Skeletal muscle cell (primary cell): ENCODE results near the gene DNAH9.

Experiments
- DNase-seq: peaks from one replicate; pipeline ENCODE4 v3.0.0-alpha.2; 2010; ENCODE audit warnings: low read depth
- H3K4me3 ChIP-seq: 2 replicates; pipeline ENCODE4 v1.5.1; 2011; ENCODE audit warnings: low read depth, mild to moderate bottlenecking, control low read depth, low read length, moderate library complexity

Gene DNAH9

GRCh38 chr17:11738151-11738550, 139.9 kb downstream of the DNAH9 start:
- H3K4me3 ChIP-seq = no peak overlapping the region
- DNase-seq = no peak

- no peak overlapping the region for H3K4me3 ChIP-seq
- DNase-seq = no peak
These were observed 141.1 kb downstream of the DNAH9 start for GRCh38 chr17:11739351-11739750.

- no peak overlapping the region for H3K4me3 ChIP-seq
- no peak for DNase-seq
These were observed 141.6 kb downstream of the DNAH9 start for GRCh38 chr17:11739848-11740247.

DNA sequence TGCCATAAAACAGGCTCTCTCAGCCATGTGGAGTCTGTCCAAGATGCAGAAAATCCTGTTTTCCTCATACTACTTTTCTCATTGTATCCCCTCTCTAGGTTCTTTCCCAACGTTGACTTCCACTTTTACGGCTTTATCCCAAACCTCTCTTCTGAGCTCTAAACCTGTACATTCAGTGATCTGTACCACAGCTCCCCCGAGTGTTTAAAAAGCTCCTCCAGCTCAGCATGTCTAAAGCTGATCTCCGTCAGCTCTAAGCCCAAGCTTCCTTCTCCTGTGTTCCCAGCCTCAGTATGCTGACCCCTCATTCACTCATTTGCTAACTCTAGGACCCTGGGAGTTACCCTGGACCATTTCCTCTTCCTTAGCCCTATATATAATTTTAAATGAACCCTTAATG, 144.6 kb downstream of the DNAH9 start:
- H3K4me3 ChIP-seq = no peak overlapping the region
- DNase-seq = no peak

DNA sequence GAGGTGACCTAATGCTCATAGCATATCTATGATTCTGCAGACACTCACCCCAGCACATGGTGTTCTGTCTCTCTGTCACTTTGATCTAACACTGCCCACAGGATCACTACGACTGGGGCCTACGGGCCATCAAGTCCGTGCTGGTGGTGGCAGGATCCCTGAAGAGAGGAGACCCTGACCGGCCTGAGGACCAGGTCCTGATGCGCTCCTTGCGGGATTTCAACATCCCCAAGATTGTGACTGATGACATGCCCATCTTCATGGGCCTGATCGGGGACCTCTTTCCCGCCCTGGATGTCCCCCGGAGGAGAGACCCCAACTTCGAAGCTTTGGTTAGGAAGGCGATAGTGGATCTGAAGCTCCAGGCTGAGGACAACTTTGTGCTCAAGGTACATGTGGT, 146.4 kb downstream of the DNAH9 start:
- H3K4me3 ChIP-seq = no peak overlapping the region
- no peak for DNase-seq

GRCh38 chr17:11747441-11747840, 149.2 kb downstream of the DNAH9 start:
- H3K4me3 ChIP-seq = no peak overlapping the region
- no peak for DNase-seq

DNA sequence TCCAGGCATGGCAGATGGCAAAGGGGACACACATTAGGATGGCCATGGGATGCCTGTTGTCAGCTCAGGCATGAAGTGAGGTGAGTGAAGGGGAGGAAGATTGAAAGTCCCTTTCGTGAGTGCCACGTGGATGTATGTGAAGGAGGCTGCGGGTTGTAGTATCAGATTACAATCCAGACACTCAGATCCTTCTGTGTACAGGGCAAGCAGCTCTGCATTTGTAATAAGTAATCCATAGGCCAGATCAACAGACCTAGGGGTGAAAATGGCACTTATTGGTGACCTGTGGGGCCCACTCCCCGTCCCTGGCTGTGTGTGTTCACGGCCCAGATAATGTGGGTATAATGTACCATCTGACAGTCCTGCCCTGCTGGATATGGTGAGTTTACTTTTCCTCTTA, 159.5 kb downstream of the DNAH9 start:
- DNase-seq = no peak
- no peak overlapping the region for H3K4me3 ChIP-seq

DNA sequence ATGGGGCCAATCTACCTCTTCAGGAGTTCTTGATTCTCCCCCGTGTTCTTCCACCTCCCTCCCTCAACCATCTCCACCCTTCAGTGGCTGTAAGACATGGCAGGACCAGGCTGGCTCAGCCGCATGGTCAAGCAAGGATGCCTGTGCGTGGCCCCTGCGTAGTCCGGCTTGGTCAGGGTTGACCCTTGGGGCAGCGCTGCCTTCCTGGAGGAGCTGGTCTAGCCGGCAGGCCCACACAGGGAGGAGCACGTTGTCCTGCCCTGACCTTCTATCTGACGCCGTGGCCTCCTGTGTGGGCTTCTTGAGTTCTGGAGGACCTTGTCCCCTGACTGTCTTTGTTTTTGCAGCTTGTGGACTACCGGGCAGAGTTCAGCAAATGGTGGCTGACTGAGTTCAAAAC, 169.8 kb downstream of the DNAH9 start:
- no peak overlapping the region for H3K4me3 ChIP-seq
- DNase-seq = no peak

GRCh38 chr17:11768981-11769380, 170.7 kb downstream of the DNAH9 start:
- DNase-seq = no peak
- H3K4me3 ChIP-seq = no peak overlapping the region

DNA sequence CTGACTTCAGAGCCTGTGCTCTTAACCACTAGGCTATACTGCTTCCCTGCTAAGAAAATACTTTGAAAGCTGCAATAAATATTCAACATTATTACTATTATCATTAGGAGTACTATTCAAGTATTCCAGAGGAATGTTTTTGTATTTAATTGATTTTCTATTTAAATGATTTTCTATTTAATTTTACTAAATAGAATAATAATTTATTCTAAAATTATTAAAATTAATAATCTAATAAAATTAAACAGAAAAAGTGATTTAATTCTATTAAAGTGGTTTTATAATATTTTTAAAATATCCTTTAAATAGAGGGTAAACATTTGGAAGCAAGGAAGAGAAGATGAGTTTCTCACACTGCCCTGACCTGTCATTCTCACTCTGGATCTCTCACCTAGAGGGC, 173.8 kb downstream of the DNAH9 start:
- no peak for DNase-seq
- no peak overlapping the region for H3K4me3 ChIP-seq

DNA sequence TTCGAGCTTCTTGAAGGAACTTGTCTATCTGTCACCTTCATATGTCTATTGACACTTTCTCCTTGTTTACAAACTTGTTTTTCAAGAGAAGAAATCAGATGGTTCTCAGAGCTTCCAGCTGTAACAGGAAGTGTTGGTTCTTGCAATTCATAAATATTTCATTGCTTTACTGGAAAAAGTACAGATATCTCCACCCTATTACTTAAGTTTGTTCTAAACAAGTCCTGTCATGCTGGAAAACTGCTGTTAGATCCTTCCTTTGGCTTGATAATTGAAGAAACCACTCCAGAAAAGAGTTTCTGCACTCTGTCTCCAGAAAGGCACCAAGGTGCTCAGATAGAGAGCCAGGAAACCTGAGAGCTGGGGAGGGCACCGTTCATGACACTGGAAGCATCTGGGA, 181.6 kb downstream of the DNAH9 start:
- DNase-seq = no peak
- no peak overlapping the region for H3K4me3 ChIP-seq

GRCh38 chr17:11780621-11781020, 182.4 kb downstream of the DNAH9 start:
- H3K4me3 ChIP-seq = no peak overlapping the region
- DNase-seq = no peak

DNA sequence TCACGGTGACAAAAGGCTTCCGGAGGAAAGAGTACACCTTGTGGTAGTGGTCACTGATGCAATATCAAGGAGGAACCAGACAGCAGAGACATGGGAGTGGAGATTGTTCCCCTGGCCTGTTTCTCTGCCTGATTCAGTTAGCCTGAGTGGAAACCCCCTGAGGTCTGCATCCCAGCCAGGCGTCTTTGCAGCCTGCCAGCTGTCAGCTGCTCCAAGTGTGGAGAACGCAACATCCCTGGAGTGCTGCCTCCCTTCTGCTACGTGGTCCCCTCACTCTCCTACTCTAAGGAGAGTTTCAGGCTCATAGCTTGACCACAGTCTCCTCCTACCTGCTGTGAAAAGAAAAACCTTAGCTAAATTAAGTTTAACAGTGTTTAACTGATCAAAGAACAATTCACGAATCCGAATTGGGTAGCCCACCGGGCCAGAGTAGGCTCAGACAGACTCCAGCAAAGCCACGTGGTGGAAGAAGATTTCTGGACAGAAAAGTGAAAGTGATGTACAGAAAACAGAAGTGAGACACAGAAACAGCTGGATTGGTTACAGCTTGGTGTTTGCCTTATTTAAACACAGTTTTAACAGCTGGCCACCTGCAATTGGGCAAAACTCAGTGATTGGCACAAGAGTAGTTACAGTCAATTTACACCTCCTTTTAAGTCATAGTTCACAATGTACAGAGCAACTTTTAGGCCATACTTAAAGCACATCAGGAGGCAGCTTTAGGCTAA, 188.6 kb downstream of the DNAH9 start:
- no peak overlapping the region for H3K4me3 ChIP-seq
- DNase-seq = no peak

DNA sequence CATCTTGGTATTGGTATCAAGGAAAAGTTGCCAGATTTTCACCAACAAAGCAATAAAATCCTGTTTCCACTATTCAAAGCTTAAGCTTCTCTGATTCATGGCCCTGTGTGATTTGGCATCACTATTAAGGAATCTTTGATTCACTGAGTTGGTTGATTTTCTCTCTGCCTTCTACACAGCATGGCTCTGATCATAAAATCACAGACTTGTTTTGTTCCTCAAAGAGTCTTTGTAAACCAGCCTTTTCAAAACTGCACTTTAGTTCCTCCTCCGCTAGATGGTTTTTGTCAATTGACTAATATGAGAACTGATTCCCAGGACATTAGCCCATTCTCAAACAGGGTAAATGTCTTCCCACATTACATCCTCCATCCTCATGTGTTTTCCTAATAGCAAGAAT, 197.6 kb downstream of the DNAH9 start:
- no peak for DNase-seq
- no peak overlapping the region for H3K4me3 ChIP-seq

GRCh38 chr17:11797803-11798202, 199.5 kb downstream of the DNAH9 start:
- DNase-seq = no peak
- no peak overlapping the region for H3K4me3 ChIP-seq

GRCh38 chr17:11803231-11803969, 205.1 kb downstream of the DNAH9 start:
- H3K4me3 ChIP-seq = no peak overlapping the region
- no peak for DNase-seq

GRCh38 chr17:11805138-11805537, 206.9 kb downstream of the DNAH9 start:
- no peak overlapping the region for H3K4me3 ChIP-seq
- DNase-seq = no peak

DNA sequence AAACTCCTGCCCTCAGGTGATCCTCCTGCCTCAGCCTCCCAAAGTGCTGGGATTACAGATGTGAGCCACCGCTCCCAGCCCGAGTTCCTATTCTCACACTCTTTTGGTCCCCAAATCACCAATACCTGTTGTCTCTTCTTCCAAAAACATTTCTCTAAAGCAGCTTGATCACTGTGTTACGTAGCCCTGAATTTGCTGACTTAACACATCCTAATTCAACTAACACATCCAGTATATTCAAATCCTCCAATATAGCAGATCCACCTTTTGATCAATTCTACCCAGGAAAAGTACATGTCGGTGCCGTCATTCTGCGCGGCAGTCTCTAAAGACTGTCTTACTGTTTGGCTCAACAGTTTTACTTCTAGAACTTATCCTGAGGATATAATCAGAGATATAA, 207.7 kb downstream of the DNAH9 start:
- no peak for DNase-seq
- H3K4me3 ChIP-seq = no peak overlapping the region

DNA sequence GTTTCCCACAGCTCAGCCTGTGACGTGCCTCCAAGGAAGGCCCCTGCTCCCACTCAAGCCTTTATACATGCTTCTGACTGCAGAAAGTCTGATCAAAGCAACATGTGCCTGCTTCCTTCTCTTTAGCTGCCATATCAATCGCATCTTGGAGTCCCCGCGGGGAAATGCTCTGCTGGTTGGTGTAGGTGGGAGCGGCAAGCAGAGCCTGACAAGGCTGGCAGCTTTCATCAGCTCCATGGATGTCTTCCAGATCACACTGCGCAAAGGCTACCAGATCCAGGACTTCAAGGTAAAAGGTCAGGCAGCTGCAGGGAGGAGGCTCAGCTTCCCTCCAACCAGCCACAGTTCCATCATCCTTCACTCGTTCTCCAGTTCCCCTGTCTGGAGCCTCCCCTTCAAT, 209.3 kb downstream of the DNAH9 start:
- no peak for DNase-seq
- H3K4me3 ChIP-seq = no peak overlapping the region

DNA sequence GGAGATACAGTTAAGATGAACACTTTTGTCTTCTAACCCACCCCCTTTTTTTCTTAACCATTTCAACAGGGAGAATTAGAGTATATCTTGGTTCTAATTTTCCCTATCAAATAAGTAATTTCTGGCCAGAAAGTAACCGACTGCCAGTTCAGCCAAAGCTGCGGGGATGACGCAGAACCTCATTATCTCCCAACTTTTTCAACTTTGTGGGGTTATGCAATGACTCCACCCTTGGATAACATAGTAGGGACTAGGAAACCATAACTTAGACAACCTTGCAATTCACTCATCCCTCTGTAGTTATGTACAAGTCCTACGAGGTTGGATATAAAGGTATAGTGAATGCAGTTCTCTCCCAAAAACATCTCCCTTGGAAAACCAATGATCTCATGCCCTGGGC, 215.0 kb downstream of the DNAH9 start:
- H3K4me3 ChIP-seq = no peak overlapping the region
- no peak for DNase-seq

GRCh38 chr17:11813871-11814270, 215.6 kb downstream of the DNAH9 start:
- DNase-seq = no peak
- no peak overlapping the region for H3K4me3 ChIP-seq
